ENCODE measurements around the gene SERTAD1. TPM values are rescaled to one million over a fixed set of nuclear protein-coding genes. Genes with fewer than 3 reads are reported as not detected.

Gene SERTAD1
- total and polyA plus RNA-seq, 10 donors, result 8.5 to 19.7 (median 13.0) TPM

GRCh38 chr19:40414542-40415535, 11.0 kb downstream of the SERTAD1 start:
- intact Hi-C loops (cut with DNase I; ENCODE audit: low total_unique reads), result no loop called here
- H3K9me3 ChIP-seq, result no peaks in the 10 kb centered on the region
- WGBS, 5 donors, result 77 to 88% (median 86%) methylated on average over 13 to 21 of the region's 21 CpGs
- no peaks in the 10 kb centered on the region for H3K36me3 ChIP-seq
- H3K4me1 ChIP-seq, result peaks cover 15 to 79% (median 47%) of the 10 kb centered on the region in 6 donors
- DNase-seq, result no peak
- peaks cover 0 to 7% (median 0%) of the 10 kb centered on the region in 7 donors for H3K27me3 ChIP-seq (replicated peaks in 1 of 7)
- H3K27ac ChIP-seq, result no peak overlapping the region
- no peak for TF ChIP-seq POLR2A (IDR thresholded peaks at IDR 0.05)
- no peak for TF ChIP-seq CTCF (IDR thresholded peaks at IDR 0.05 in 8 of 11, conservative IDR thresholded peaks at IDR 0.05 in 3 of 11)
- no peak for TF ChIP-seq POLR2AphosphoS5 (IDR thresholded peaks at IDR 0.05)
- H3K4me3 ChIP-seq, result no peak overlapping the region

GRCh38 chr19:40413291-40413845, 12.4 kb downstream of the SERTAD1 start, which contains the start of gene PRX:
PRX (minus strand) TSS chr19:40413378; CDS start chr19:40407932, 5,446 bp downstream.
- no peak within 1 kb of the TSS for H3K4me3 ChIP-seq
- TF ChIP-seq POLR2A (IDR thresholded peaks at IDR 0.05), result no peak
- TF ChIP-seq CTCF (IDR thresholded peaks at IDR 0.05 in 8 of 11, conservative IDR thresholded peaks at IDR 0.05 in 3 of 11), result no peak
- TF ChIP-seq POLR2AphosphoS5 (IDR thresholded peaks at IDR 0.05), result no peak
- DNase-seq, result no peak
- H3K4me1 ChIP-seq, result peaks cover 15 to 80% (median 50%) of the 10 kb centered on the region in 6 donors
- peaks cover 0 to 7% (median 0%) of the 10 kb centered on the region in 7 donors for H3K27me3 ChIP-seq (replicated peaks in 1 of 7)
- intact Hi-C loops (cut with DNase I; ENCODE audit: low total_unique reads), result no loop called here
- H3K27ac ChIP-seq, result no peak within 1 kb of the TSS
- 41 to 49% (median 42%) methylated on average over 15 to 18 of the region's 18 CpGs for WGBS, 5 donors
- no peaks in the 10 kb centered on the region for H3K36me3 ChIP-seq
- no peaks in the 10 kb centered on the region for H3K9me3 ChIP-seq

- no peak overlapping the region for H3K4me3 ChIP-seq
- WGBS, 5 donors, result 78 to 87% (median 82%) methylated on average over 4 of the region's 4 CpGs
Observed at GRCh38 chr19:40412866-40413265, 12.9 kb downstream of the SERTAD1 start.

More at GRCh38 chr19:40412866-40413265, 12.9 kb downstream of the SERTAD1 start:
- Histone ChIP-seq H3K4me1 (peaks cover 15 to 82% (median 53%) of the 10 kb centered on the region in 6 donors), H3K27ac (no peak overlapping the region), H3K9me3 (no peaks in the 10 kb centered on the region), H3K36me3 (no peaks in the 10 kb centered on the region), H3K27me3 (replicated peaks in 1 of 7) (peaks cover 0 to 7% (median 0%) of the 10 kb centered on the region in 7 donors)
- DNase-seq, result no peak
- no peak for TF ChIP-seq POLR2A (IDR thresholded peaks at IDR 0.05)
- TF ChIP-seq POLR2AphosphoS5 (IDR thresholded peaks at IDR 0.05), result no peak
- no peak for TF ChIP-seq CTCF (IDR thresholded peaks at IDR 0.05 in 8 of 11, conservative IDR thresholded peaks at IDR 0.05 in 3 of 11)
- intact Hi-C loops (cut with DNase I; ENCODE audit: low total_unique reads), result no loop called here
